ENCODE results near the gene EXOSC5. TPM values are rescaled to one million over a fixed set of nuclear protein-coding genes. Genes with fewer than 3 reads are reported as not detected.
"Not testable (repeated sequence)": the region's sequence is repeated elsewhere in the genome, so short reads cannot be mapped to it uniquely, and the experiment has no call there.

The EXOSC5 gene
- polyA plus RNA-seq, 1 of the 3 experiments (the other 2 are of a cell fraction) = 74.1 TPM

GRCh38 chr19:41409288-41409687 lies 12.1 kb upstream of the EXOSC5 start:
- Histone ChIP-seq H3K9me3 (no peaks in the 10 kb centered on the region), H3F3A (replicated peaks; ENCODE audit: insufficient read depth) (no peaks in the 10 kb centered on the region), H3K4me3 (ENCODE audit: low read depth in 2 of 2, low read length in 1 of 2) (no peak overlapping the region), H3K27ac (ENCODE audit: low read depth in 2 of 2, low read length in 1 of 2) (no peak overlapping the region), H3K27me3 (ENCODE audit: insufficient read depth) (no peaks in the 10 kb centered on the region), H3K4me2 (no peak overlapping the region), H3K4me1 (ENCODE audit: control insufficient read depth in 1 of 2, insufficient read depth in 2 of 2, low read depth in 1 of 2, low read length in 1 of 2) (peaks cover 0 to 12% of the 10 kb centered on the region in 2 experiments; a peak in 1 of 4 replicates), H3K9me2 (no peaks in the 10 kb centered on the region), H3K79me2 (ENCODE audit: insufficient read depth) (no peaks in the 10 kb centered on the region), H4K20me1 (ENCODE audit: insufficient read depth) (no peaks in the 10 kb centered on the region), H3K9ac (no peak overlapping the region), H3K36me3 (replicated peaks in 1 of 2; ENCODE audit: control insufficient read depth in 1 of 2, insufficient read depth in 2 of 2, low read length in 1 of 2) (peaks cover 0 to 16% of the 10 kb centered on the region in 2 experiments), H2AFZ (ENCODE audit: low read depth) (no peak overlapping the region)
- ChIA-PET POLR2A (no interaction called here), CTCF (interaction anchor here (1.2 to 1.3 kb wide), 2 partner anchors 40 to 101 kb away, joined by 3 to 5 read pairs; no protein-coding TSS in a partner anchor)
- no peak for DNase-seq
- no peak for TF ChIP-seq GATA2 (CRISPR knock-in tag; IDR thresholded peaks at IDR 0.05)
- no peak for TF ChIP-seq TAF1 (IDR thresholded peaks at IDR 0.05; ENCODE audit: borderline replicate concordance, low read depth, low read length)
- TF ChIP-seq NFIC (IDR thresholded peaks at IDR 0.05; ENCODE audit: borderline replicate concordance) = no peak
- no peak for TF ChIP-seq TCF12 (IDR thresholded peaks at IDR 0.05)
- no peak for TF ChIP-seq GABPA (IDR thresholded peaks at IDR 0.05; ENCODE audit: low read depth)
- TF ChIP-seq EZH2phosphoT487 (IDR thresholded peaks at IDR 0.05; ENCODE audit: borderline replicate concordance, low read depth) = no peak
- TF ChIP-seq ELF1 (IDR thresholded peaks at IDR 0.05) = no peak
- TF ChIP-seq CTCF (IDR thresholded peaks at IDR 0.05) = no peak
- no peak for TF ChIP-seq EP300 (IDR thresholded peaks at IDR 0.05; ENCODE audit: borderline replicate concordance in 1 of 2, low read depth in 1 of 2, low read length in 1 of 2)
- no peak for TF ChIP-seq MXI1 (IDR thresholded peaks at IDR 0.05; ENCODE audit: low read depth, low read length)
- TF ChIP-seq PBX3 (IDR thresholded peaks at IDR 0.05) = no peak
- no peak for TF ChIP-seq POLR2AphosphoS5 (IDR thresholded peaks at IDR 0.05; ENCODE audit: low read depth, low read length)
- no peak for TF ChIP-seq YY1 (IDR thresholded peaks at IDR 0.05; ENCODE audit: low read depth)
- WGBS (ENCODE audit: low lambda C conversion rate) = 69% methylated on average over 4 of the region's 4 CpGs

- ChIA-PET POLR2A (interaction anchor here (1.1 kb wide), 1 partner anchor 45 kb away, joined by 3 read pairs; the partner anchor contains the start of gene B9D2), CTCF (interaction anchor here (1.2 to 1.3 kb wide), 2 partner anchors 40 to 101 kb away, joined by 3 to 5 read pairs; no protein-coding TSS in a partner anchor)
- H2AFZ ChIP-seq (ENCODE audit: low read depth); H3K27ac ChIP-seq (ENCODE audit: low read depth in 2 of 2, low read length in 1 of 2); H4K20me1 ChIP-seq (ENCODE audit: insufficient read depth); H3K79me2 ChIP-seq (ENCODE audit: insufficient read depth); H3K9ac ChIP-seq; H3K4me2 ChIP-seq; H3K4me3 ChIP-seq (ENCODE audit: low read depth in 2 of 2, low read length in 1 of 2); H3K9me2 ChIP-seq; DNase-seq; H3K27me3 ChIP-seq (ENCODE audit: insufficient read depth); H3K9me3 ChIP-seq; H3F3A ChIP-seq (replicated peaks; ENCODE audit: insufficient read depth): not testable (repeated sequence)
- H3K4me1 ChIP-seq (ENCODE audit: control insufficient read depth in 1 of 2, insufficient read depth in 2 of 2, low read depth in 1 of 2, low read length in 1 of 2) = peaks cover 0 to 12% of the 10 kb centered on the region in 2 experiments; a peak in 1 of 4 replicates
- 95% methylated on average over 5 of the region's 5 CpGs for WGBS (ENCODE audit: low lambda C conversion rate)
- H3K36me3 ChIP-seq (replicated peaks in 1 of 2; ENCODE audit: control insufficient read depth in 1 of 2, insufficient read depth in 2 of 2, low read length in 1 of 2) = peaks cover 0 to 12% of the 10 kb centered on the region in 2 experiments
Observed at GRCh38 chr19:41408846-41409245, 11.7 kb upstream of the EXOSC5 start.

Data from SK-N-SH (cell line).